Measurements from ENCODE around the gene LEP. TPM values are rescaled to one million over a fixed set of nuclear protein-coding genes. Genes with fewer than 3 reads are reported as not detected.

LEP gene
- total RNA-seq, 1 donor from 2014 or later, result not detected

DNA sequence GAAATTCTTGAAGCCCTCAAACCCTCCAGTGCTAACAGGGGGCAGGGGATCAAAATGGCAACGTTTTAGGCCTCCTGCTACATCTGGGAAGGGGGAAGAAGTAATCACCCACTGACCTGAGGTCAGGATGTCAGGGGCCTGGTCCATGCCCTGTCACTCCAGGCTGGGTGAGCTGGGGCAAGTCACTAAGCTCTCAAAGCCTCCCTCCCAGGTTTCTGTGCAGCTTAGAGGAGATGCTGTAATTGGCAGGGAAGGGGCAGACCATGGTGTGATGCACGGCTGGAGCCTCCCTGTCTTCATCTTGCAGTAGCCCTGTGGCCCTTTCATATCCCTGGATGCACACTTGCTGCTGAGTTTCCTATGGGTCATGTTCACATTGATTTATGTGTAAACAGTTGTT, 27.2 kb downstream of the LEP start:
- no peaks in the 10 kb centered on the region for H3K36me3 Mint-ChIP-seq (ENCODE audit: low read depth)

DNA sequence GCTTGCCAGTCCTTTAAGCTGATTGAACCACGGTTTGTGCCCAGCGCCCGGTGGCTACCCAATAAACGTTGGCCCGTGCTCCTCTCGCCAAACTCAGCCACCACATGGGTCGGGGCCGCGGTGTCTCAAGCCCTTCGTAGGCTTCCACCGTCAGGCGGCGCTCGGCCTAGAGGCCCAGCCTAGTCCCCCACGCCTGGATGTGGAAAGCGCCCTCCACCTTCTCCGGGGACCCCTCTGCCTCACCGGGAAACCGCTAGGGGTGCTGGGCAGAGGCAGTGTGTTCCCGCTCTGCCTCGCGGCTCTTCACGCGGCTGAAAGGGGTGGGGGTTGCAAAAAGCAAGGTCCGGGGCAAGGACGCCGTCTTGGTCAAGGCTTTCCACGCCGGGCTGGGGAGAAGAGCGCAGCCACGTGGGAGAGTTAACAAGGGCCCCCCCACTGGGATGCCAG, 29.8 kb downstream of the LEP start:
- Mint-ChIP-seq H3K27me3 (ENCODE audit: low read depth) (no peaks in the 10 kb centered on the region), H3K9me3 (ENCODE audit: low read depth) (no peaks in the 10 kb centered on the region), H3K4me3 (ENCODE audit: unreplicated experiment) (no peak overlapping the region), H3K36me3 (ENCODE audit: low read depth) (peaks cover under 1% of the 10 kb centered on the region), H3K4me1 (ENCODE audit: low read depth) (peaks cover 35% of the 10 kb centered on the region), H3K27ac (ENCODE audit: unreplicated experiment) (no peak overlapping the region)
- DNase-seq (ENCODE audit: low spot score), result no peak
- TF ChIP-seq, protein P1, sequence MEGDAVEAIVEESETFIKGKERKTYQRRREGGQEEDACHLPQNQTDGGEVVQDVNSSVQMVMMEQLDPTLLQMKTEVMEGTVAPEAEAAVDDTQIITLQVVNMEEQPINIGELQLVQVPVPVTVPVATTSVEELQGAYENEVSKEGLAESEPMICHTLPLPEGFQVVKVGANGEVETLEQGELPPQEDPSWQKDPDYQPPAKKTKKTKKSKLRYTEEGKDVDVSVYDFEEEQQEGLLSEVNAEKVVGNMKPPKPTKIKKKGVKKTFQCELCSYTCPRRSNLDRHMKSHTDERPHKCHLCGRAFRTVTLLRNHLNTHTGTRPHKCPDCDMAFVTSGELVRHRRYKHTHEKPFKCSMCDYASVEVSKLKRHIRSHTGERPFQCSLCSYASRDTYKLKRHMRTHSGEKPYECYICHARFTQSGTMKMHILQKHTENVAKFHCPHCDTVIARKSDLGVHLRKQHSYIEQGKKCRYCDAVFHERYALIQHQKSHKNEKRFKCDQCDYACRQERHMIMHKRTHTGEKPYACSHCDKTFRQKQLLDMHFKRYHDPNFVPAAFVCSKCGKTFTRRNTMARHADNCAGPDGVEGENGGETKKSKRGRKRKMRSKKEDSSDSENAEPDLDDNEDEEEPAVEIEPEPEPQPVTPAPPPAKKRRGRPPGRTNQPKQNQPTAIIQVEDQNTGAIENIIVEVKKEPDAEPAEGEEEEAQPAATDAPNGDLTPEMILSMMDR (IDR thresholded peaks at IDR 0.05), result no peak

More for the DNA sequence above, 27.2 kb downstream of the LEP start:
- H3K9me3 Mint-ChIP-seq (ENCODE audit: low read depth), result no peaks in the 10 kb centered on the region
- peaks cover 42% of the 10 kb centered on the region for H3K4me1 Mint-ChIP-seq (ENCODE audit: low read depth)
- DNase-seq (ENCODE audit: low spot score), result no peak
- H3K27me3 Mint-ChIP-seq (ENCODE audit: low read depth), result no peaks in the 10 kb centered on the region
- TF ChIP-seq, protein P1 (IDR thresholded peaks at IDR 0.05), result no peak
- no peak overlapping the region for H3K4me3 Mint-ChIP-seq (ENCODE audit: unreplicated experiment)
- peak overlapping the region; percentile 91 for H3K27ac Mint-ChIP-seq (ENCODE audit: unreplicated experiment)

DNA sequence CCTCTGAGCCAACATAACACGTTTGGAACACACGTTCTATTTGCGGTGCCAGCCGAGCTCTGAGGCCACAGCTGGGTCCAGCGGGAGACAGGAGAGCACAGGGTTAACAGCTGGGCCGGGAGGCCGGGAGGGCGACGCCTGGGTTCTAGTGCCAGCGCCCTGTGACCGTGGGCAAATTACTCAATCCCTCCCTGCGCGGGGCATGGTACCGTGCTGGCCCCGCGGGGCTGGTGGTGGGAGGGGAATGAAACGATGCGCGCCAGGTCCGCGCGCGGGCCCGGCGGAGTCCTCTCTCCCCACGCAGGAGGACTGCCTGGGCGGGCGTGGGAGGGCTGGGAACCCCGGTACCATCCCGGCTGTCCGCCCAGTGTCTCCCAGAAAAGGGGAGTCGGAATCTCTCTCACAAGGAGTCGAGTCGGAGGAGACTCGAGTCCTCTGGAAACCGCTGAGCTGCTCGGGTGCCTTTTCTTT, 30.4 kb downstream of the LEP start:
- peaks cover 28% of the 10 kb centered on the region for H3K4me1 Mint-ChIP-seq (ENCODE audit: low read depth)
- H3K36me3 Mint-ChIP-seq (ENCODE audit: low read depth), result peaks cover 2% of the 10 kb centered on the region
- H3K27ac Mint-ChIP-seq (ENCODE audit: unreplicated experiment), result no peak overlapping the region
- TF ChIP-seq, protein P1 (IDR thresholded peaks at IDR 0.05), result no peak
- no peak overlapping the region for H3K4me3 Mint-ChIP-seq (ENCODE audit: unreplicated experiment)
- no peaks in the 10 kb centered on the region for H3K27me3 Mint-ChIP-seq (ENCODE audit: low read depth)
- H3K9me3 Mint-ChIP-seq (ENCODE audit: low read depth), result no peaks in the 10 kb centered on the region
- DNase-seq (ENCODE audit: low spot score), result no peak

DNA sequence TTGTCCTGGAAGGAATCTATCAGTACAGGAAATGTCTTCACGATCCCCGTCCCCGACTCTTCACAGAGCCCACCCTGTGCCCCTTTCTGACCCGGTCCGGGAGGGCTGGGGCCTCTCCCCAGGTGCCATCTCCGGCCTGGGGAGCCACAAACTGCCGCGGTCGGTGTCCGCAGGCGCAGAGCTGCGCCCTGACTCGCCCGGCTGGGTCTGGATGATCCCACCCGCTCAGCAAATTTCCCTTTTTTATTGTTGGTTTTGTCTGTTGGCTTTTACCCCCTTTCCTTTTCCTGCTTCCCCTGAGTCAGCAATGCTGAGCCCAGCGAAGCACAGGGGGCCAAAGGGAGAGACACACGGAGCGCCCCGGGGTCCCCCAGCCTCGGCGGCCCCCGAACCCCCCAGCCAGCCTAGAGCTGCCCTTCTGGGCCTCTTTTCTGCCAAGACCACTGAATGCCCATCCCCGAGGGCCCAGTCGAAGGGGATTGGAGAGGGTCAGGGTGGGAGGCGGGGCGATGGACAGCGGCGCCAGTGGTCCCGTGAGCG, 30.9 kb downstream of the LEP start:
- no peak for DNase-seq (ENCODE audit: low spot score)
- Mint-ChIP-seq H3K27ac (ENCODE audit: unreplicated experiment) (no peak overlapping the region), H3K4me3 (ENCODE audit: unreplicated experiment) (no peak overlapping the region), H3K4me1 (ENCODE audit: low read depth) (peaks cover 23% of the 10 kb centered on the region), H3K36me3 (ENCODE audit: low read depth) (peaks cover 2% of the 10 kb centered on the region), H3K27me3 (ENCODE audit: low read depth) (no peaks in the 10 kb centered on the region), H3K9me3 (ENCODE audit: low read depth) (no peaks in the 10 kb centered on the region)
- TF ChIP-seq, protein P1 (IDR thresholded peaks at IDR 0.05), result no peak

DNA sequence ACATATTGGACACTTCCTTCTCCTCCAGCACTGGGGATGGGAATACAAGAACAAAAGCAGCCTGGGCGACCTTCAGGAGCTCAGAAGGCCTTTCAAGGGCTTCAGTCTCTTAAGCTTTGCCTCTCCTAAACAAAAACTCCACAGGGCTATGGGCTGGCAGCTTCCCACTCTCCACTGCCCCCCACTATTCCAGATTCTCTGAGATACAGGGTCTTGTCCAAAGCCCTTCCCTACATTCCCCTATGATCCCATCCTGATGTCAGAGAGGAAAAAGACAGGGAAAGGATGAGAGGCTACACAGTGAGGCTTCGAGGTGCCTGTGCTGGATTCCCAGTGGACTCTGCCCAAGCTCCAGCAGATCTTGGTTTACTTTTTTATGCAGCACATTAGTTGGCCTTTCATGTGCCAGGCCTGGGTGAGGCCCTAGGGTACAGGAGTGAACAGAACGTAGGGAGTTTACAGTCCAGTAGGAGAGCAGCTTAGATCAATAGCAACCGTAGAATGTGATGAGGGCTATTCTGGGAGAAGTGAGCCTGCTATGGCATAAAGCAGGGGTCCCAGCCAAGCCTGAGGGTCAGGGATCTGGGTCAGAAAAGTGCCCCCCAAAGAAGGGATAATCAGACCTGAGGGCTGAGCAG, 33.3 kb downstream of the LEP start:
- peaks cover 7% of the 10 kb centered on the region for H3K36me3 Mint-ChIP-seq (ENCODE audit: low read depth)
- TF ChIP-seq, protein P1 (IDR thresholded peaks at IDR 0.05), result no peak
- no peaks in the 10 kb centered on the region for H3K27me3 Mint-ChIP-seq (ENCODE audit: low read depth)
- no peak overlapping the region for H3K4me3 Mint-ChIP-seq (ENCODE audit: unreplicated experiment)
- H3K27ac Mint-ChIP-seq (ENCODE audit: unreplicated experiment), result no peak overlapping the region
- H3K9me3 Mint-ChIP-seq (ENCODE audit: low read depth), result peaks cover 8% of the 10 kb centered on the region
- H3K4me1 Mint-ChIP-seq (ENCODE audit: low read depth), result no peaks in the 10 kb centered on the region
- no peak for DNase-seq (ENCODE audit: low spot score)

All from chondrocyte (in vitro differentiated cells).